CD4-positive, alpha-beta T cell (primary cell): ENCODE data around the gene CALN1. TPM values are rescaled to one million over a fixed set of nuclear protein-coding genes. Genes with fewer than 3 reads are reported as not detected.

ENCODE experiments used
- ATAC-seq: fragments of 200-7000 bp; cut with Tn5 transposase; one replicate; pipeline ENCODE4 v1.10.0; 2022; ENCODE audit warnings: mild to moderate bottlenecking; ENCODE audit not compliant: poor library complexity
- CTCF ChIA-PET: fragments of 350-600 bp; sonication (Branson Sonifier 250); formaldehyde crosslinking; loops from one replicate; lab custom pipeline; 2021; ENCODE audit warnings: antibody characterized with exemption, inconsistent platforms; lab: Charles Lee
- POLR2A ChIA-PET: fragments of 350-600 bp; sonication (Branson Sonifier 250); formaldehyde crosslinking; loops from one replicate; lab custom pipeline; 2021; ENCODE audit warnings: antibody characterized with exemption, inconsistent platforms; lab: Charles Lee
- DNase-seq, 14 experiments: peaks; one replicate each; pipeline ENCODE4 v3.0.0-alpha.2; 2013 to 2020; ENCODE audit warnings: mixed read lengths in 2 of 14
- H3K27ac ChIP-seq, 2 donors: one replicate each; pipeline versions ENCODE4 v1.5.1 to v1.7.0; 2013; ENCODE audit warnings: low read length in 2 of 2, low read depth in 1 of 2, mild to moderate bottlenecking in 1 of 2
- H3K27me3 ChIP-seq, 2 experiments: 1 replicate in 1 of 2; 2 replicates in 1 of 2; pipeline versions ENCODE4 v1.6.1 to v1.7.0; 2013; ENCODE audit warnings: low read length in 2 of 2, control low read depth in 1 of 2, mild to moderate bottlenecking in 1 of 2, moderate library complexity in 1 of 2; ENCODE audit not compliant: insufficient read depth in 2 of 2, control insufficient read depth in 1 of 2
- H3K36me3 ChIP-seq: one replicate; pipeline ENCODE4 v1.6.1; 2013; ENCODE audit warnings: low read length, control low read depth; ENCODE audit not compliant: insufficient read depth
- H3K4me1 ChIP-seq: one replicate; pipeline ENCODE4 v1.6.1; 2013; ENCODE audit warnings: low read length, control low read depth; ENCODE audit not compliant: insufficient read depth
- H3K4me3 ChIP-seq: one replicate; pipeline ENCODE4 v1.5.1; 2013; ENCODE audit warnings: mild to moderate bottlenecking, low read length, moderate library complexity
- H3K9me3 ChIP-seq, 2 experiments: 1 replicate in 1 of 2; 2 replicates in 1 of 2; pipeline versions ENCODE4 v1.6.1 to v1.7.0; 2013; ENCODE audit warnings: low read length in 2 of 2, mild to moderate bottlenecking in 2 of 2, control low read depth in 1 of 2, moderate library complexity in 1 of 2; ENCODE audit not compliant: control insufficient read depth in 1 of 2, insufficient read depth in 1 of 2
- H3K27ac Mint-ChIP-seq: one replicate; pipeline ENCODE4 v1.8.0; 2020; ENCODE audit warnings: mixed read lengths
- H3K27me3 Mint-ChIP-seq: one replicate; pipeline ENCODE4 v1.8.0; 2021; ENCODE audit warnings: mixed read lengths
- H3K36me3 Mint-ChIP-seq: one replicate; pipeline ENCODE4 v1.8.0; 2021; ENCODE audit warnings: low read depth, mixed read lengths
- H3K4me1 Mint-ChIP-seq: one replicate; pipeline ENCODE4 v1.8.0; 2021; ENCODE audit warnings: low read depth, mixed read lengths
- H3K4me3 Mint-ChIP-seq: one replicate; pipeline ENCODE4 v1.8.0; 2020; ENCODE audit warnings: mild to moderate bottlenecking, mixed read lengths
- H3K9me3 Mint-ChIP-seq: one replicate; pipeline ENCODE4 v1.8.0; 2020; ENCODE audit warnings: mixed read lengths
- intact Hi-C, 2 experiments: fragments of 100-400 bp; cut with DNase I in 1 of 2; cut with micrococcal nuclease in 1 of 2; formaldehyde crosslinking; loops; one replicate each; pipeline versions ENCODE4 v1.15.1 to v1.9.0; 2023 to 2025; cut with DNase I, micrococcal nuclease
- total RNA-seq, 174 experiments: library from RNA in 2 of 174; stranded (reverse) in 2 of 174; gene quantifications; one replicate each; pipeline ENCODE4 v1.2.3 and lab custom pipeline; 2021 to 2026
- TF ChIP-seq, protein P1 (sequence below): fragments of 200-600 bp; IDR thresholded peaks from one replicate; pipeline ENCODE4 v1.8.0; 2022; ENCODE audit warnings: antibody characterized with exemption, mild to moderate bottlenecking

The CALN1 gene
- total RNA-seq, 2 experiments from 2014 or later, result 0.06 TPM; not detected in 1

DNA sequence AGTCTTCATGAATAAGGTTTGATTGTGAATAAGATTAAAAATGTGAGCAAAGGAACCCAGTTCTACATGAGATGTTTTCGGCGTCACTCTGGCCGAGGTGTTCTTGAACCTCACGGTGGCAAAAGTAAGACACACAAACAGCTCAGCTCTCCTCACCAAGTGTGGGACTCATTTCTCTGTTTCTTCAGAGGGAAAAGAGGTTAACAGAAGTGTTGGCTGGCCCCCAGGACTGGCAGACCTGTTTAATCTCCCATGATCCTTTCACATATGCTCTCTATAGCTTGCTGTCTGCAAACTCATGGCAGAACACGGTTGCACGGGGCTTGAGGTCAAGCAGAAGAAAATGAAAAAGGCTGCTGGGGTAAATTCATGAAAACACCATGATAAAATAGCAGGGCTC is 394.4 kb downstream of the CALN1 start:
- no peaks in the 10 kb centered on the region for H3K4me1 ChIP-seq
- no peaks in the 10 kb centered on the region for H3K36me3 Mint-ChIP-seq
- no peaks in the 10 kb centered on the region for H3K27me3 Mint-ChIP-seq
- intact Hi-C loops, result no loop called here
- ChIA-PET POLR2A (no interaction called here), CTCF (no interaction called here)
- no peak overlapping the region for H3K4me3 Mint-ChIP-seq
- TF ChIP-seq, protein P1, sequence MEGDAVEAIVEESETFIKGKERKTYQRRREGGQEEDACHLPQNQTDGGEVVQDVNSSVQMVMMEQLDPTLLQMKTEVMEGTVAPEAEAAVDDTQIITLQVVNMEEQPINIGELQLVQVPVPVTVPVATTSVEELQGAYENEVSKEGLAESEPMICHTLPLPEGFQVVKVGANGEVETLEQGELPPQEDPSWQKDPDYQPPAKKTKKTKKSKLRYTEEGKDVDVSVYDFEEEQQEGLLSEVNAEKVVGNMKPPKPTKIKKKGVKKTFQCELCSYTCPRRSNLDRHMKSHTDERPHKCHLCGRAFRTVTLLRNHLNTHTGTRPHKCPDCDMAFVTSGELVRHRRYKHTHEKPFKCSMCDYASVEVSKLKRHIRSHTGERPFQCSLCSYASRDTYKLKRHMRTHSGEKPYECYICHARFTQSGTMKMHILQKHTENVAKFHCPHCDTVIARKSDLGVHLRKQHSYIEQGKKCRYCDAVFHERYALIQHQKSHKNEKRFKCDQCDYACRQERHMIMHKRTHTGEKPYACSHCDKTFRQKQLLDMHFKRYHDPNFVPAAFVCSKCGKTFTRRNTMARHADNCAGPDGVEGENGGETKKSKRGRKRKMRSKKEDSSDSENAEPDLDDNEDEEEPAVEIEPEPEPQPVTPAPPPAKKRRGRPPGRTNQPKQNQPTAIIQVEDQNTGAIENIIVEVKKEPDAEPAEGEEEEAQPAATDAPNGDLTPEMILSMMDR, result no peak
- no peak overlapping the region for H3K27ac ChIP-seq
- ATAC-seq (no peak), DNase-seq (no peak)
- no peak overlapping the region for H3K4me3 ChIP-seq
- no peaks in the 10 kb centered on the region for H3K4me1 Mint-ChIP-seq
- H3K9me3 Mint-ChIP-seq, result peaks cover 2% of the 10 kb centered on the region
- H3K27ac Mint-ChIP-seq, result no peak overlapping the region
- no peaks in the 10 kb centered on the region for H3K27me3 ChIP-seq
- H3K9me3 ChIP-seq, result peaks cover 0 to 16% of the 10 kb centered on the region in 2 experiments
- no peaks in the 10 kb centered on the region for H3K36me3 ChIP-seq

DNA sequence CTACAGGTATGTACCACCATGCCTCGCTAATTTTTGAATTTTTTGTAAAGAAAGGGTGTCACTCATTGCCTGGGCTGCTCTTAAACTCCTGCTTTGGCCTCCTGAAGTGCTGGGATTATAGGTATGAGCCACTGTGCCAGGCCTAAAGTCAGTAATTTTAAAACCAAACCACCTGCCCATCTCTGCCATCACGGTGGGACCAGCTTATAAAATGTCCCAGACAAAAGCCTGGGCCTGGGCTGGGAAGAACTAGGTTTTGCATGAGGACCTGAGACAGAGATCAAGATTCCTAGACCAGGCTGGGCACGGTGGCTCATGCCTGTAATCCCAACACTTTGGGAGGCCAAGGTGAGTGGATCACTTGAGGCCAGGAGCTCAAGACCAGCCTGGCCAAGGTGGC is 395.6 kb downstream of the CALN1 start:
- Histone ChIP-seq H3K27me3 (no peaks in the 10 kb centered on the region), H3K27ac (no peak overlapping the region), H3K4me3 (no peak overlapping the region), H3K4me1 (no peaks in the 10 kb centered on the region), H3K9me3 (peaks cover 0 to 23% of the 10 kb centered on the region in 2 experiments), H3K36me3 (no peaks in the 10 kb centered on the region)
- Mint-ChIP-seq H3K4me1 (no peaks in the 10 kb centered on the region), H3K27me3 (no peaks in the 10 kb centered on the region), H3K36me3 (no peaks in the 10 kb centered on the region), H3K9me3 (no peaks in the 10 kb centered on the region), H3K4me3 (no peak overlapping the region), H3K27ac (no peak overlapping the region)
- ATAC-seq (no peak), DNase-seq (no peak)
- intact Hi-C loops, result no loop called here
- CTCF ChIA-PET, result no interaction called here
- TF ChIP-seq, protein P1, result no peak
- POLR2A ChIA-PET, result no interaction called here

GRCh38 chr7:72015136-72015535 is 397.0 kb downstream of the CALN1 start:
- H3K4me3 Mint-ChIP-seq, result no peak overlapping the region
- DNase-seq (no peak), ATAC-seq (no peak)
- no peaks in the 10 kb centered on the region for H3K4me1 Mint-ChIP-seq
- H3K36me3 Mint-ChIP-seq, result no peaks in the 10 kb centered on the region
- H3K27me3 ChIP-seq, result no peaks in the 10 kb centered on the region
- H3K4me3 ChIP-seq, result no peak overlapping the region
- no peaks in the 10 kb centered on the region for H3K36me3 ChIP-seq
- no peak overlapping the region for H3K27ac ChIP-seq
- POLR2A ChIA-PET, result no interaction called here
- no peak overlapping the region for H3K27ac Mint-ChIP-seq
- H3K9me3 Mint-ChIP-seq, result no peaks in the 10 kb centered on the region
- H3K27me3 Mint-ChIP-seq, result no peaks in the 10 kb centered on the region
- no peaks in the 10 kb centered on the region for H3K4me1 ChIP-seq
- intact Hi-C loops, result no loop called here
- TF ChIP-seq, protein P1, result no peak
- H3K9me3 ChIP-seq, result peaks cover 0 to 23% of the 10 kb centered on the region in 2 experiments
- CTCF ChIA-PET, result no interaction called here
